Amygdala (tissue), 56 donors: Measurements from ENCODE around the gene SLC26A9.
A peak's percentile ranks its signal among the peaks of the same experiment; 100 is the strongest.

Experiments
- DNase-seq, 56 donors: peaks; one replicate each; lab custom pipeline; 2025; lab: John Stamatoyannopoulos, UW

Gene SLC26A9, protein sequence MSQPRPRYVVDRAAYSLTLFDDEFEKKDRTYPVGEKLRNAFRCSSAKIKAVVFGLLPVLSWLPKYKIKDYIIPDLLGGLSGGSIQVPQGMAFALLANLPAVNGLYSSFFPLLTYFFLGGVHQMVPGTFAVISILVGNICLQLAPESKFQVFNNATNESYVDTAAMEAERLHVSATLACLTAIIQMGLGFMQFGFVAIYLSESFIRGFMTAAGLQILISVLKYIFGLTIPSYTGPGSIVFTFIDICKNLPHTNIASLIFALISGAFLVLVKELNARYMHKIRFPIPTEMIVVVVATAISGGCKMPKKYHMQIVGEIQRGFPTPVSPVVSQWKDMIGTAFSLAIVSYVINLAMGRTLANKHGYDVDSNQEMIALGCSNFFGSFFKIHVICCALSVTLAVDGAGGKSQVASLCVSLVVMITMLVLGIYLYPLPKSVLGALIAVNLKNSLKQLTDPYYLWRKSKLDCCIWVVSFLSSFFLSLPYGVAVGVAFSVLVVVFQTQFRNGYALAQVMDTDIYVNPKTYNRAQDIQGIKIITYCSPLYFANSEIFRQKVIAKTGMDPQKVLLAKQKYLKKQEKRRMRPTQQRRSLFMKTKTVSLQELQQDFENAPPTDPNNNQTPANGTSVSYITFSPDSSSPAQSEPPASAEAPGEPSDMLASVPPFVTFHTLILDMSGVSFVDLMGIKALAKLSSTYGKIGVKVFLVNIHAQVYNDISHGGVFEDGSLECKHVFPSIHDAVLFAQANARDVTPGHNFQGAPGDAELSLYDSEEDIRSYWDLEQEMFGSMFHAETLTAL

DNA sequence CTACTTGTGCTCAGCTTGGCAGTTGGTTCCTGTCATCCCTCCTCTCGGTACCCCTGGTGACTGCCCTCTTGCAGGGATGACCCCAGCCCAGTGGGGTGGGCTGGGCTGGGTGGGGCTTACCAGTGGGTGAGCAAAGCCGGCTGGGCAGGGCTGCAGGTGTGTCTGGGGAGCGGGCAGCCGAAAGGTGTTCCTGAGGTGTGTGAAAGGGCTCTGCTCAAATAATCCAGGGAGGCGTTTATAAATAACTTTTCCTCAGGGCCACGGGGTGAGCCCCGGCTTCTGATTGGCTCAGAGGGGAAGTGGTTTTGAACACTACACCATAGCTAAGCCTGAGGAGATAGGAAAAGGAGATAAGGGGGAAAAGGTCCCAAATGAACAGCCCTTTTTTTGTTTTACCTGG, at the start of gene SLC26A9:
Gene SLC26A9, minus strand, starts transcription at position 212 of the 400 bp plus-strand sequence. CDS start 7,636 bp downstream, outside the sequence.
- no peak for DNase-seq

DNA sequence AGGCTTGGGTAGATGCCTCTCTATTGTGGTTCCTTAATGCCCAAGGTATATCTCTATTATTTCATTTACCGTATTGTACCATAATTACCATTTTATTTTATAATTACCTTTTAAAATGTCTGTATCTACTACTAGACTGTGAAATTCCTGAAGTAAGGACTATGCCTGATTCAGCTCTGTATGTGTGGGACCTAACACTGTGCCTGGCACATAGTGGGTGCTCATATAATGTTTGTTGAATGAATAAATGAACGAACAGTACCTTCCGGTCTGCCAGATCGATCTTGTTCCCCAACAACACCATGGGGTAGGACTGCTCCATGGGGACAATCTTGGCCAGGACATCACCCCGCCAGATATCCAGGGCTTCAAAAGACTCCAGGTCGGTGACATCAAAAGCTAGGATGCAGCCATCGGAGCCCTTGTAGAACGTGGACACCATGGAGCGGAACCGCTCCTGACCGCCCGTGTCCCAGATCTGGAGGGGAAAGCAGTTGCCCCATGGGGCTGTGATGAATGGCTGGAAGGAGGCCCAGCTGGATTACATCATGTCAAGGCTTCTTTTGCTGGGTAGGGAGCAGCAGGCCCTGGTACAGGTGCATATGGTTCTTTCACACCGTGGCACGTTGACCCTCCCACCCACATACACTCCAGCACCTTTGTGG, 49.1 kb upstream of the SLC26A9 start:
- no peak for DNase-seq

DNA sequence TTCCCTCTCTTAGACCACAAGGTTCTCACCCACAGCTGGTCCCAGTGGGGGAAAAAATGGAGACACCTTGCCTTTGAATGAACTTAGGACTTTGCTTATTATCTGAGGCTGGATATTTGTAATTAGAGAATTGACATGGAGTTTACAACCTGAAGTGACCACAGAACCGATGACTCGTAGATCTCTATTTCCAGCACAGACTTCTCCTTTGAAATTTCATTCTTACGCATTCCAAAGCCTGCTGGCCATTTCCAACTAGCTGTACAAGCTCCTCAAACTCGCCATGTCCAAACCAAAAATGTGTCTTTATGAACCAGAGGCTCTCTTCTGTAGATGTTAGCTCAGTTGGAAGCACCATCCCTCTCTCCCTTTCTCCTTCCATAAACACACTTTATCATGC, 48.0 kb upstream of the SLC26A9 start:
- DNase-seq = no peak

DNA sequence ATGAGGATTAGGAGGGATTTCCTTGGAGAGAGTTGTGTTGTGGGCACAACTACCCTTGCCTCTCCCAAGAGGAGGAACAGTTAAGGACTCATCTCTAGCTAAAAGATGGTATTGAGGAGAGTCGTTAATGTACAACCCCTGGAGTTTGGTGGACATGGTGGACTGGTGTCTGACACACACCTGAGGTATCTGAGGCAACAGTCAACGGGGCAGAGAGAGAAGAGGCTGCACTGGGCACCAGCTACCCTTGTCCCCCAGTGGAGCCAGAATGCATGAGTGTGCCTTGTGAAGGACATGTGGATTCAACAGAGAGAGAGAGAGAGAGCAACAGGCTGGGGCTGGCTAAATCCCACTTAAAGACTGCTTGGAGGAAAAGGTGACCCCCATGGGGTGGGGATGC, 47.0 kb upstream of the SLC26A9 start:
- DNase-seq = no peak

DNA sequence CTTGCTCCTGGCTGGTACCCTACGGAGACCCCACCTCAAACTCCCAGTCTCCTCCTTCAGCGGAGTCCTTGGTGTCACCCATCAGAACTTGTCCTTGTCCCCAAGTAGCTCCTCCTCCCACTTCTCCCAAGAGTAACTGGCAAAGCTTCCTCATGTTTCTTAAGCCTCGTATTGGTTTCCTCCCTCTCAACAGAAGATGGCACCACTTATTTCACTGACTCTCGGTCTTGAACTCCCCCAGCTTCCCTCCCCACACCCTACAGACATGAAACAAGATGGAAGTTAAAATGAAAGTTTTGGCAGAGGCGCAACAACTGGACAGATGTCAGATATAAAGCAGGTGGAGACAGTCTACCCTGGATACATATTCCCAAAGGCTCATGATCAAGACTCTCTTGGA, 46.5 kb upstream of the SLC26A9 start:
- no peak for DNase-seq

DNA sequence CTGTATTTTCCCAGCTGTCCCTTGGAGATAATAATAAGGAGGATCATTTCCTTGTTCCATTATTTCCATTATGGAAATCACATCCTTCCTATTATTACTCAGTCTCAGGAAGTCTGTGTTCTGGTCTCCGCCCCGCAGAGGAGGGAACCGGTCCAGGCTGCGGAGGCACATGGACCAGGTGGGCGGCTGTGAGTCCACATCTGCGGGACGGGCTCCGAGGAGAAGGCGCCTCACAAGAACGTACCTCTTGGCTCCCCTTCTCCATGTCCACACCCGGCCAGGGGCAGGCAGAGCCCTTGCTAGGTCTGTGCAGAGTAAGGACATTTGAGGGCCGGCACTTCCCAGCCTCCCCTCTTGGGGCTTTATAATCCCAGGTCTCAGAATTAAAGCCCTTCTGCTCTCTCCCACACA, 45.3 kb upstream of the SLC26A9 start:
- no peak for DNase-seq

DNA sequence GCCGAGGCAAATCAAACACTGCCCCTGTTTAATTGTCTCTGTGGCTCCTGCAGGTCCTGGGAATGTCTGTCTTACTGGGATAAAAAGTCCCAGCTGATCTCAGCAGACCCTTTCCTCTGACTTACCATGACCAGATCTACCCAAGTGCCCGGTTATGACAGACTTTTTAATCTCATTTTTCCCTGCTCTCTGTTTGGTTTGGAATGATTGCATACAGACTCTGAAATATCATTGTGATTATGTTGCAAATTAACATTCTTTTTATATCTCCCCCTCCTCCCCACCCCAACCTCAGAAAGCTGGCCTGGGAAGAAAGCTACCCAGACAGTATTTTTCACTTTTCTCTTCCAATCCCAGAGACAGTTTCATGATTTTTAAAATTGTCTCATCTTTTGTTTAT, 43.6 kb upstream of the SLC26A9 start:
- DNase-seq = no peak

DNA sequence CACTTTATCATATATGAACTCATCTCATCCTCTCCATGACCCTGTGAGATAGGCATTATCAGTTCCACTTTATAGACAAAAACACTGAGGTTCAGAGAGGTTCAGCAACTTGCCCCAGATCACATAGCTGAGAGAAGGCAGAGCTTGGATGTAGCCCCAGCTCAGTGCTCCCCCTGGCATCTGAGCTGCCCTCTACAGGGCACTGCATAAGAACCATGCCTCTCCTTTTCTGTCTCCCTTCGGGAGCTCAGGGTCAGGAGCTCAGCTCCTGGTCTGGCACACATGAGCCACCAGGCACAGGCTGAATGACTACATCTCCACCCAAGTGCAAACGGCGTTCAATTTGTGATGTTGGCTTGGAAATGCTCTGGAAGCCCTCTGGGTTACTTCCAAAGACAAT, 43.0 kb upstream of the SLC26A9 start:
- no peak for DNase-seq

DNA sequence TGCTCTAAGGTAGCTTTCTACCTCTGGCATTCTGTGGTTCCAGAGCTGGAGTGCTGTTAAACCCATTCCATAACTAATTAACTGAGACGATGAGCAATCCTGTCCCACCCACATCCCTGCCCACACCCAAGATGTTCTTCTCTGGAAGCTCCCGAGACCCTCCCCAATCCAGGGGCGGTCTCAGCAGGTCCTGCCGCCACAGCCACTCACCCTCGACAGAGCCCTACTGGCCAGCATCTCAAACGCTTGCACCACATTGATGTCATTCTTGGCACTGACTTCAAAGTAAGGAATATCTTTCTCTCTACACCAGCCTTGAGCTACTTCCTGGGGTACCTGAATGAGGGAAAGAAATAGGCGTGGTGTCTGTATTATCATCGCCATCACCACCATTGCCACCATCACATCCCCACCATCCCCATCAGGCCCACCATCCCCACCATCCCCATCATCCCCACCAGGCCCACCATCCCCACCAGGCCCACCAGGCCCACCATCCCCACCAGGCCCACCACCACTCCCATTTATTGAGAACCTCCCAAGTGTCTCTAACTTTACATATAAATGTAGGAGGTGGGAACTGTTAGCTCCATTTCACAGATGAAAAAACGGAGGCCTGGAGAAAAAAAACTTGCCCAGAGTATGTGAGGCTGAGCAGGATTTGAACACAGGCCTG, 42.2 kb upstream of the SLC26A9 start:
- DNase-seq = no peak

DNA sequence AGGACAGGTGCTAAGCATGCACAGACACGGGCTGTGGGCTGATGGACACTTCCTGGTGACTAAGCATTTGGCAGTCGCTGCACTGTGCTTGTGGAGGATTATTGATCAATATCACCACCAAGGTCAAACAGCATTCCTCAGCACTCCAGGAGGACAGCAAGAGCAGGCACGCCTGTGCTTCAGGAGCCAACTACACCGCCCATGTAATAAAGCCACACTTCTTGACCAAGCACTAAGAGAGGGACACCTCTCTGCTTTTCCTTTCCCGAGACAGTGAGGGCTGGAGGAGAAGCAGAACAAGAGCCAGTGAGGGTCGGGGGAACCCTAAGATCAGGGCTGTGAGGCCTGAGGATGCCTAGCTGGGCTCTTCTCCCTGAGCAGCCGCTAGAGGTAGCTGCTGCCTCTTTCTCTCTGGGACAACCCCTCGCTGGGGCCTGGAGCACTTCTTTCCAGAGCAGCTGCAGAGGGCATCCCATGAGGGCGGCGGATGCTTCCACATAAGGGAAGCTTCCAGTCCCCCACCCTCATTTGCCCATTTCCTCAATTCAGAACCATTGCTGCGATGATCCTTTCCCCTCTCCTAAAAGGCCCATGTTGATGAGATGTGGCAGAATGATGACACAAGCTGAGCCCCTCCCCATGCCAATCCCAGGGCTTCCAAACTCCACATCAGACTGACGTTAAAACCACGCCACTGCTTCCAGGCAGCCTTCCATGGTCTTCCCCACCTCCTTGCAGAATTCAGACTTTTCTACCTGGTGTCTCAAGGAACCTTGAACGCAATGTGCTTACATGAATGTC, 40.9 kb upstream of the SLC26A9 start:
- DNase-seq = peak in 46 of 56 donors; percentile 21 to 83 (median 62)

DNA sequence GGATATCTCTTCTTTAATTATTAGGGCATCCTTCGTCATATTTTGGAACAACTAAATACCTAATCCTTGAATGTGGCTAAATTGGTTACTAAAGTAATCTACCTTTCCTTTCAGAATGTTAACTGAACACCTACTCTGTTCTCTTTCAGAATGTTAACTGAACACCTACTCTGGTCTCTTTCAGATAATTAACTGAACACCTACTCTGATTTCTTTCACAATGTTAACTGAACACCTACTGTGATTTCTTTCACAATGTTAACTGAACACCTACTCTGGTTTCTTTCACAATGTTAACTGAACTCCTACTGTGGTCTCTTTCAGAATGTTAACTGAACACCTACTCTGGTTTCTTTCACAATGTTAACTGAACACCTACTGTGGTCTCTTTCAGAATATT, 38.0 kb upstream of the SLC26A9 start:
- no peak for DNase-seq

DNA sequence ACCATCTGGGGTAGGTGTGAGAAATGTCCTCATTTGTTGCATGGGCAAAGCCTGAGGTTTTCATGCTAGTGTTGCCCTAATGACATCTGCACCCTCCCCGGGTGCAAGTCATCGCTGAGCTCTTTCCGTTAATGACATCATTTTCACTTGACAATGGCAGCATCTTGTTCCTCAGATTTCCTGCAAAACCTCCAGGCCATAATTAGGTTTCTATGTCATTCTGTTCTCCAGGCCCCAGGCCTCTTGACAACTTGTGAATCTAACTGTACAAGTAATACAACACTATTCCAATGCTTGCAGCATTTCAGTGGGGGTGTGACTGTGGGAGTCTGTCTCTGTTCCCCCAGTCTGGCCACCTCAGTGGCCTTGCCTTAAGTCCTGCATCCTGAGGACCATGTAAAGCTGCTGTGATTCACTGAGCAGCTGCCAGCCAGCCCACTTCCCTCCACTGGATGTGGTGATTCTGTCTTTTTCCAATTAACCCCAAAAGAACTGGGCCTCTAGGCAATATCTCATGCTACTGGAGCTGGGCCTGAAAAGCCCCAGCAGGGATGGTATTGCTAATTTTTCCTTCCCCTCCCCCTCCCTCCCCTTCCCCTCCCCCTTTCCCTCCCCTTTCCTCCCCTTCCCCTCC, 37.1 kb upstream of the SLC26A9 start:
- DNase-seq = no peak

DNA sequence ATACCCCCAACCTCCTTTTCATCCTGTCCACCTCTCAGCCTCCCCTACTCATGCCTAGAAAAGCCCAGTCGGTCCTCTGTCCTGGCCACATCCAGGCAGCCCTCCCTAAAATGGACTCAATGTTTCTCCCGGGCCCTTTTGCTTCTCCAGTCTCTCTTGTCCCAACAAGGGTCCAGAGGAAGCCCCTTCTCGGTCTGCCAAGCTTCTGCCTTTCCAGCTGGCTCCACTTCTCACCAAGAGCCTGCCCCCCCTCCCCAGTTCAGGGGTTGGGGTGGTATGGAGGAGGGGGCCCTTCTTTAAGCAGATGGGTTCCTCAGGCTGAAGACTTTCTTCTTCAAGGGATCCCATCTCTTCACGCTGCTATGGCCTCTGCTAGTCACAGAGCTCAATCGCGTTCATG, 36.0 kb upstream of the SLC26A9 start:
- no peak for DNase-seq

DNA sequence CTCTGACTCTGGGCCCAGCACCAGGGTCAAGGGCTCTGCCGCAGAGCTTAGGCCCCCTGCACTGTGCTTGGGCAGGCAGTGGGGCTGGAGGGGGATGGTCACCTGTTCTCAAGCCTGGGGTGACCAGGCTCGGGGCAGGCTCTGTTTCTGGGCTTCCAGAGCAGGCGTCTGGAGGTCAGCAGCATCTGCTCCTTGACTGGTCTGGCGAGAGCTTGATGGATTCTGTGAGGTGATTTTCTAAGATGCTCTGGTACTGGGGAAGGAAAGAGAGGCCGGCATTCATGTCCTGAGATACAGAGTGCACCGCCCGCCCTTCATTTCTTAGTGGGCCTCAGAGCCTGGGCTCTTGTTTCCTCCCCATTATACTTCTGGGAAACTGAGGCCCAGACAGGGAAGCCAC, 35.4 kb upstream of the SLC26A9 start:
- no peak for DNase-seq

DNA sequence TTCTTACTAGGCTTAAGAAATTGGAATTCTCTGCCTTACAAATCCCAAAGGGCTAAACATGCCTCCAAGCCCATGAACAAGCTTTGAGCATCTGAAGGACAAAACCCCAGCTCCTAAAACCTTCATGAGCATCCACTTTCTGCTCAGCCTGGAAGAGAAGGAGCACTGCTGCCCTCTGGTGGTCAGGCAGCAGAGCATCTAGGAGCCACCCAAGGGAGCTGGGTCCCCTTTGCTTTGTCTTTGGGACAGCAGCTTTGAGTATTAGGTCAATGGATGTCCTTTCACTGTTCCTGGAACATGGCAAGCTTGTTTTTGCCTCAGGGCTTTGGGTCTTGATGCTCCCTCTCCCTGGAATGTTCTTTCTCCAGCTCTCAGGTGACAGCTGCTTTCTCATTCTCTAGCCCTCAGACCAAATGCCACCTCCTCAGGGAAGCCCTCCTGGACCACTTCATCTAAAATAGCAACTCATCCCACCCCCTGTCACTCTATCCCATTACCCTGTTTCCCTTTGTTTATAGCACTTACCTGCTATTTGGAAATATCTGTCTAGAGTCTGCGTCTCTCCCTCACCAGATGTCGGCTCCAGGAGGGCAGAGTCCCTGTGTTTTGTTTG, 34.3 kb upstream of the SLC26A9 start:
- DNase-seq = peak in 53 of 56 donors; percentile 21 to 81 (median 60)

DNA sequence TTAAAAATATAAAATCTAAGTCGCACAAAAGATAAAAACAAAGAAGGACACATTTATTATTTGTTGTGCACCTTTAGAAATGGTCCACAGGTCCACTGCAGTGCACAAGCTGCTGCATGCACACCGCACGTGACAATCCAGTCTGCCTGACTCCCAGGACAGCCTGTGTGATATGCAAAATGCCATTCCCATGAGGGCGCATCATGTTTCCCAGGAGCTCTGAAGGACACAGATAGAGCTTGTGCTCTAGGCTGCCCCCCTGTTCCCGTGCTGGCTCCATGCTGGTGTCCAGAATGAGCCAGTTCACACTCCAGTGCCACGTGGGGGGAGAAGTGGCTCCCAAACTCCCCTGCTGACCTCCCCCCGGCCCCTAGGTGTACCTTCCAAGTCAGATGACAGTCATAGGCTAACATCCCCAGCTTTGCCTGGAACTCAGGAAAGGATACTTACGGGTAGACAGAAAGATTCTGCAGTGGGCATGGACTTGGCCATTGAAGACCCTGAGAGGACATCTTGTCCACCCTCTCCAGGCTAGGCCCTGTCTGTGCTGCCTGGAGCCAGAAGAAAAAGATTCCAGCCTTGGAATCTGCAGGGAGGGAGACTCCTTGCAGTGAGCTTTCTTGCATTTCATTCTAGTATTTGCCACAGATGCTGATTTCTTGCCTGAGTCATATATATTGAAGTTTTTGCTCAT, 33.6 kb upstream of the SLC26A9 start:
- peak in 23 of 56 donors; percentile 16 to 63 (median 37) for DNase-seq

DNA sequence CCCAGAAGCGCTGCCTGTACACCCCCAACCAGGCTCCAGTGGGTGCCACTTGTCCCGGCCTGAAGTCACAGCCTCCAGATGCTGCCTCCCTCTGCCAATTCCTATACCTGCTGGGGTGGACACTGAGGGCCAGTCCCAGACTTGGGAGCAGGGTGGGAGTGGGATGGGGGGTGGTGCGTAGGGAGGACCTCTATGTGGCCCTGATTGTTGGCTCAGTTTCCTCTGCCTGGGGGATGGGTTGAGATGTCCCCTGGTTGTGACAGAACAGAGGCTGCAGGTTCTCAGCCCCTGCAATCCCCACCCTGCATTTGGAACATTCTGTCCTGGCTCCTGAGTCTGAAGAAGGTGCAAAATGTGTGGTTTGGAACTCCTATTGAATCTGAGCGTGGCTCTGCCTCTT, 32.8 kb upstream of the SLC26A9 start:
- no peak for DNase-seq

DNA sequence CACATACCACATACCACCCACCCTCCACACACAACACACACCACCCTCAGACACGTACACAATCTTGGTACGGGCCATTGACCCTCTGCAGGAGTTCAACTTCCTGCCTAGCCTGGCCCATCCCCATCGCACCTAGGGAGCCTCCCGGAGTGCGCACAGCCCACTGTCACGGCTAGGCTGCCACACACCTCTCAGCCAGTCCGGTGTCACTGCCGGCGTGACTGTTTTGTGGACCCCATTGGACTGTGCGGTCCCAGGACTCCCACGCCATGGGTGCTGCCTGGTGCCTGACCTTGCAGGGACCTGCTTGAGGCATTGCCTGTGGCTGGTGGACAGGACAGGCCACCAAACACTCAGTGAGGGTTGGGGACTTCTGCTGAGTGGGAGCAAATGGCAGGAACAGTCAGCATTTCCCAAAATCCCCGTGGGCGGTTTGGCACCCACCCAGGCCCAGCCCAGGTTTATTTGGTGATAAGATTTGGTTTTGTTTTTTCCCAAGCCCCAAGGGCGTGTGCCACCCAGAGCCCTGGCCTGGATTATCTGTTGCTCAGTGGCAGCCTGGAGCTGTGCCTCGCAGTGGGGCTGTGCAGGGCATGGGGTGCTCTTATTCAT, 32.2 kb upstream of the SLC26A9 start:
- no peak for DNase-seq
